Measurements from ENCODE around the gene LENG9. TPM values are rescaled to one million over a fixed set of nuclear protein-coding genes. Genes with fewer than 3 reads are reported as not detected.

Gene LENG9
- total RNA-seq, 2 experiments from 2014 or later = 4.3 to 5.5 TPM

- Mint-ChIP-seq H3K4me1 (ENCODE audit: low read depth) (peaks cover 19% of the 10 kb centered on the region), H3K4me3 (no peak overlapping the region), H3K27ac (peak overlapping the region; percentile 25), H3K27me3 (no peaks in the 10 kb centered on the region), H3K36me3 (ENCODE audit: low read depth) (peaks cover 11% of the 10 kb centered on the region), H3K9me3 (no peaks in the 10 kb centered on the region)
- POLR2A ChIA-PET = interaction anchor here (0.8 to 2.4 kb wide), 5 partner anchors 9 to 16 kb away, joined by 3 to 15 read pairs (median 5); partner anchors contain the start of gene LENG8
- DNase-seq (peak; percentile 62), ATAC-seq (peak; percentile 75)
- TF ChIP-seq CTCF (IDR thresholded peaks at IDR 0.05) = peak; percentile 32
- intact Hi-C loops (cut with micrococcal nuclease) = no loop called here
- CTCF ChIA-PET = interaction anchor here (0.6 to 2.6 kb wide), 5 partner anchors 9 to 174 kb away, joined by 3 to 13 read pairs (median 3); partner anchors contain the start of genes LENG8 and TTYH1
Observed at GRCh38 chr19:54439174-54439851, 24.3 kb downstream of the LENG9 start.

GRCh38 chr19:54436628-54437252 lies 26.8 kb downstream of the LENG9 start:
- ATAC-seq = no peak
- no peak overlapping the region for H3K4me3 Mint-ChIP-seq
- intact Hi-C loops (cut with micrococcal nuclease) = no loop called here
- no peak for DNase-seq
- ChIA-PET POLR2A (interaction anchor here (0.8 to 2.4 kb wide), 3 partner anchors 11 to 38 kb away, joined by 3 to 15 read pairs (median 3); partner anchors contain the start of gene LENG8), CTCF (no interaction called here)
- no peak for TF ChIP-seq CTCF (IDR thresholded peaks at IDR 0.05)
- peaks cover 16% of the 10 kb centered on the region for H3K4me1 Mint-ChIP-seq (ENCODE audit: low read depth)
- no peak overlapping the region for H3K27ac Mint-ChIP-seq
- H3K9me3 Mint-ChIP-seq = no peaks in the 10 kb centered on the region
- no peaks in the 10 kb centered on the region for H3K27me3 Mint-ChIP-seq
- H3K36me3 Mint-ChIP-seq (ENCODE audit: low read depth) = peaks cover 1% of the 10 kb centered on the region

- Mint-ChIP-seq H3K27ac (no peak overlapping the region), H3K9me3 (no peaks in the 10 kb centered on the region), H3K27me3 (no peaks in the 10 kb centered on the region), H3K4me3 (no peak overlapping the region), H3K4me1 (ENCODE audit: low read depth) (peaks cover 17% of the 10 kb centered on the region), H3K36me3 (ENCODE audit: low read depth) (peaks cover 1% of the 10 kb centered on the region)
- DNase-seq (no peak), ATAC-seq (no peak)
- ChIA-PET CTCF (no interaction called here), POLR2A (interaction anchor here (0.8 kb wide), 1 partner anchor 15 kb away, joined by 3 read pairs; no protein-coding TSS in a partner anchor)
- no peak for TF ChIP-seq CTCF (IDR thresholded peaks at IDR 0.05)
- intact Hi-C loops (cut with micrococcal nuclease) = no loop called here
Observed at GRCh38 chr19:54436031-54436523, 27.5 kb downstream of the LENG9 start.

- ChIA-PET POLR2A (no interaction called here), CTCF (no interaction called here)
- ATAC-seq (no peak), DNase-seq (no peak)
- Mint-ChIP-seq H3K36me3 (ENCODE audit: low read depth) (peaks cover 1% of the 10 kb centered on the region), H3K4me3 (no peak overlapping the region), H3K27ac (no peak overlapping the region), H3K4me1 (ENCODE audit: low read depth) (peaks cover 17% of the 10 kb centered on the region), H3K27me3 (no peaks in the 10 kb centered on the region), H3K9me3 (no peaks in the 10 kb centered on the region)
- no peak for TF ChIP-seq CTCF (IDR thresholded peaks at IDR 0.05)
- intact Hi-C loops (cut with micrococcal nuclease) = no loop called here
Observed at GRCh38 chr19:54435551-54436016, 28.0 kb downstream of the LENG9 start.

GRCh38 chr19:54434873-54435214 lies 28.7 kb downstream of the LENG9 start:
- Mint-ChIP-seq H3K36me3 (ENCODE audit: low read depth) (peaks cover 1% of the 10 kb centered on the region), H3K27me3 (no peaks in the 10 kb centered on the region), H3K9me3 (no peaks in the 10 kb centered on the region), H3K4me1 (ENCODE audit: low read depth) (peaks cover 17% of the 10 kb centered on the region), H3K4me3 (no peak overlapping the region), H3K27ac (no peak overlapping the region)
- peak; percentile 27 for DNase-seq
- intact Hi-C loops (cut with micrococcal nuclease) = no loop called here
- no peak for TF ChIP-seq CTCF (IDR thresholded peaks at IDR 0.05)
- ChIA-PET POLR2A (no interaction called here), CTCF (no interaction called here)
- ATAC-seq = peak; percentile 19

All from activated CD8-positive, alpha-beta T cell treated with anti-CD3 and anti-CD28 coated beads for 36 hours (primary cell).